Amygdala (tissue), 56 donors: ENCODE measurements around the gene FTCDNL1.

Experiments used
- DNase-seq, 56 donors: peaks; one replicate each; lab custom pipeline; 2025; lab: John Stamatoyannopoulos, UW

Gene FTCDNL1

GRCh38 chr2:199797431-199798403 is 53.3 kb downstream of the FTCDNL1 start:
- DNase-seq = no peak

- no peak for DNase-seq
These were observed 58.6 kb downstream of the FTCDNL1 start for GRCh38 chr2:199792381-199792780.

- DNase-seq = no peak
These were observed 59.7 kb downstream of the FTCDNL1 start for GRCh38 chr2:199791326-199791725.

- no peak for DNase-seq
These were observed 66.5 kb downstream of the FTCDNL1 start for GRCh38 chr2:199784512-199784911.

GRCh38 chr2:199779589-199779988 is 71.4 kb downstream of the FTCDNL1 start:
- DNase-seq = no peak

GRCh38 chr2:199778655-199779054 is 72.3 kb downstream of the FTCDNL1 start:
- no peak for DNase-seq

GRCh38 chr2:199777916-199778315 is 73.1 kb downstream of the FTCDNL1 start:
- no peak for DNase-seq

- DNase-seq = no peak
These were observed 73.7 kb downstream of the FTCDNL1 start for GRCh38 chr2:199777315-199777714.

- no peak for DNase-seq
These were observed 75.7 kb downstream of the FTCDNL1 start for GRCh38 chr2:199775267-199775666.

GRCh38 chr2:199772035-199772976 is 78.7 kb downstream of the FTCDNL1 start:
- no peak for DNase-seq

GRCh38 chr2:199770716-199771115 is 80.3 kb downstream of the FTCDNL1 start:
- DNase-seq = no peak

GRCh38 chr2:199765646-199766045 is 85.3 kb downstream of the FTCDNL1 start:
- no peak for DNase-seq

- DNase-seq = no peak
These were observed 86.7 kb downstream of the FTCDNL1 start for GRCh38 chr2:199764273-199764800.

- DNase-seq = no peak
These were observed 88.0 kb downstream of the FTCDNL1 start for GRCh38 chr2:199762963-199763362.

GRCh38 chr2:199760574-199760973 is 90.4 kb downstream of the FTCDNL1 start:
- DNase-seq = no peak

- DNase-seq = peak in 55 of 56 donors; percentile 2 to 94 (median 72)
These were observed 93.6 kb downstream of the FTCDNL1 start for GRCh38 chr2:199757233-199757870.

- no peak for DNase-seq
These were observed 94.2 kb downstream of the FTCDNL1 start for GRCh38 chr2:199756743-199757142.

- DNase-seq = no peak
These were observed 94.8 kb downstream of the FTCDNL1 start for GRCh38 chr2:199756211-199756610.

- DNase-seq = no peak
These were observed 96.2 kb downstream of the FTCDNL1 start for GRCh38 chr2:199754766-199755165.

GRCh38 chr2:199751492-199752120 is 99.4 kb downstream of the FTCDNL1 start:
- DNase-seq = no peak
